SK-N-SH (cell line): ENCODE data around the gene IQSEC2. TPM values are rescaled to one million over a fixed set of nuclear protein-coding genes. Genes with fewer than 3 reads are reported as not detected.

Experiments
- CTCF ChIA-PET: fragments of 300-600, 350-600 bp; formaldehyde crosslinking; extraction: SDS; loops from one replicate; lab custom pipeline; 2021; lab: Yijun Ruan, JAX
- POLR2A ChIA-PET: fragments of 350-600 bp; sonication (Branson Sonifier 250); formaldehyde crosslinking; extraction: SDS; loops from one replicate; lab custom pipeline; 2020; ENCODE audit warnings: antibody characterized with exemption, inconsistent platforms; lab: Yijun Ruan, JAX
- DNase-seq: peaks from one replicate; pipeline ENCODE4 v3.0.0; 2012
- H2AFZ ChIP-seq: fragments of 200-600 bp; sonication (generic); 2 replicates; pipeline ENCODE4 v1.8.1; 2016; ENCODE audit warnings: antibody characterized with exemption, mild to moderate bottlenecking, low read depth
- H3F3A ChIP-seq: fragments of 200-600 bp; sonication (generic); replicated peaks from 2 replicates; pipeline ENCODE3; 2016; ENCODE audit warnings: antibody characterized with exemption, mild to moderate bottlenecking; ENCODE audit not compliant: insufficient read depth
- H3K27ac ChIP-seq, 2 experiments: fragments of 200-500 bp in 1 of 2; fragments of 200-600 bp in 1 of 2; sonication (Bioruptor generic) in 1 of 2; sonication (generic), shearing (Covaris generic) in 1 of 2; 2 replicates each; pipeline versions ENCODE4 v1.5.1 to v1.6.1; 2014 to 2016; ENCODE audit warnings: low read depth in 2 of 2, inconsistent platforms in 1 of 2, low read length in 1 of 2, mild to moderate bottlenecking in 1 of 2, mixed read lengths in 1 of 2
- H3K27me3 ChIP-seq: fragments of 200-600 bp; sonication (generic), shearing (Covaris generic); 2 replicates; pipeline ENCODE4 v1.6.1; 2016; ENCODE audit warnings: mixed run types; ENCODE audit not compliant: insufficient read depth
- H3K36me3 ChIP-seq, 2 experiments: fragments of 200-500 bp in 1 of 2; fragments of 200-600 bp in 1 of 2; sonication (Bioruptor generic) in 1 of 2; sonication (generic) in 1 of 2; replicated peaks in 1 of 2; 2 replicates each; pipeline versions ENCODE3 to v1.5.1; 2014 to 2016; ENCODE audit warnings: low read length in 1 of 2, mild to moderate bottlenecking in 1 of 2; ENCODE audit not compliant: insufficient read depth in 2 of 2, control insufficient read depth in 1 of 2
- H3K4me1 ChIP-seq, 2 experiments: fragments of 200-500 bp in 1 of 2; fragments of 200-600 bp in 1 of 2; sonication (Bioruptor generic) in 1 of 2; sonication (generic), shearing (Covaris generic) in 1 of 2; 2 replicates each; pipeline versions ENCODE4 v1.5.1 to v1.6.1; 2014 to 2016; ENCODE audit warnings: low read depth in 1 of 2, low read length in 1 of 2, mixed run types in 1 of 2; ENCODE audit not compliant: insufficient read depth in 2 of 2, control insufficient read depth in 1 of 2
- H3K4me2 ChIP-seq: fragments of 200-600 bp; sonication (generic), shearing (Covaris generic); 2 replicates; pipeline ENCODE4 v1.6.1; 2017; ENCODE audit warnings: mixed run types
- H3K4me3 ChIP-seq, 2 experiments: fragments of 200-500 bp in 1 of 2; fragments of 200-600 bp in 1 of 2; sonication (Bioruptor generic) in 1 of 2; sonication (generic), shearing (Covaris generic) in 1 of 2; 2 replicates each; pipeline versions ENCODE4 v1.5.1 to v1.8.1; 2014 to 2016; ENCODE audit warnings: low read depth in 2 of 2, inconsistent platforms in 1 of 2, low read length in 1 of 2, mild to moderate bottlenecking in 1 of 2, mixed read lengths in 1 of 2, moderate library complexity in 1 of 2
- H3K79me2 ChIP-seq: fragments of 200-600 bp; sonication (generic); 2 replicates; pipeline ENCODE4 v1.8.1; 2017; ENCODE audit warnings: mild to moderate bottlenecking; ENCODE audit not compliant: insufficient read depth
- H3K9ac ChIP-seq: fragments of 200-600 bp; sonication (generic); 2 replicates; pipeline ENCODE4 v1.6.1; 2017; ENCODE audit warnings: mixed run types
- H3K9me2 ChIP-seq: fragments of 200-600 bp; sonication (generic); 2 replicates; pipeline ENCODE4 v1.6.1; 2017; ENCODE audit warnings: mixed run types
- H3K9me3 ChIP-seq: fragments of 200-600 bp; sonication (generic); 2 replicates; pipeline ENCODE4 v1.6.1; 2017; ENCODE audit warnings: mixed run types, mild to moderate bottlenecking, moderate library complexity
- H4K20me1 ChIP-seq: fragments of 200-600 bp; sonication (generic); 2 replicates; pipeline ENCODE4 v1.6.1; 2017; ENCODE audit warnings: mild to moderate bottlenecking, mixed run types; ENCODE audit not compliant: insufficient read depth
- EP300 ChIP-seq, 2 experiments: IDR thresholded peaks; 2 replicates each; pipeline versions ENCODE4 v1.4.0 to v1.6.1; 2012; ENCODE audit warnings: borderline replicate concordance in 1 of 2, low read depth in 1 of 2, low read length in 1 of 2
- FOXM1 ChIP-seq: IDR thresholded peaks from 2 replicates; pipeline ENCODE4 v1.4.0; 2012; ENCODE audit warnings: low read depth, mild to moderate bottlenecking
- GATA2 ChIP-seq: sonication (generic); formaldehyde crosslinking; IDR thresholded peaks from 2 replicates; pipeline ENCODE4 v1.5.0; 2020; ENCODE audit warnings: mild to moderate bottlenecking, missing genetic modification reagents
- IRF3 ChIP-seq: fragments of 150-350 bp; IDR thresholded peaks from 2 replicates; pipeline ENCODE4 v1.6.1; 2016; ENCODE audit warnings: mild to moderate bottlenecking, low read depth, low read length
- MAX ChIP-seq: IDR thresholded peaks from 2 replicates; pipeline ENCODE4 v1.4.0; 2012; ENCODE audit warnings: low read depth
- MEF2A ChIP-seq: IDR thresholded peaks from 2 replicates; pipeline ENCODE4 v1.4.0; 2012; ENCODE audit warnings: low read depth, borderline replicate concordance
- POLR2AphosphoS5 ChIP-seq: IDR thresholded peaks from 2 replicates; pipeline ENCODE4 v1.6.1; 2012; ENCODE audit warnings: low read depth, low read length
- RAD21 ChIP-seq: IDR thresholded peaks from 2 replicates; pipeline ENCODE4 v1.6.1; 2012; ENCODE audit warnings: mild to moderate bottlenecking, low read length
- RCOR1 ChIP-seq: fragments of 150-350 bp; IDR thresholded peaks from 2 replicates; pipeline ENCODE4 v1.6.1; 2017; ENCODE audit warnings: antibody characterized with exemption, low read length
- REST ChIP-seq: IDR thresholded peaks from 2 replicates; pipeline ENCODE4 v1.6.1; 2012; ENCODE audit warnings: mild to moderate bottlenecking, low read depth, low read length, moderate library complexity
- RXRA ChIP-seq: IDR thresholded peaks from 2 replicates; pipeline ENCODE4 v1.4.0; 2012; ENCODE audit warnings: low read depth, mild to moderate bottlenecking, borderline replicate concordance
- SMC3 ChIP-seq: IDR thresholded peaks from 2 replicates; pipeline ENCODE4 v1.6.1; 2012; ENCODE audit warnings: low read depth, low read length, improper control_type of control experiment
- TAF1 ChIP-seq: IDR thresholded peaks from 2 replicates; pipeline ENCODE4 v1.6.1; 2012; ENCODE audit warnings: low read depth, mild to moderate bottlenecking, low read length, moderate library complexity, borderline replicate concordance
- TCF12 ChIP-seq: IDR thresholded peaks from 2 replicates; pipeline ENCODE4 v1.4.0; 2012
- USF1 ChIP-seq: IDR thresholded peaks from 2 replicates; pipeline ENCODE4 v1.4.0; 2012; ENCODE audit warnings: low read depth, borderline replicate concordance
- USF2 ChIP-seq: fragments of 150-350 bp; IDR thresholded peaks from 2 replicates; pipeline ENCODE4 v1.6.1; 2017; ENCODE audit warnings: antibody characterized with exemption, low read length, low read depth, borderline replicate concordance
- YY1 ChIP-seq: IDR thresholded peaks from 2 replicates; pipeline ENCODE4 v1.4.0; 2012; ENCODE audit warnings: low read depth, mild to moderate bottlenecking
- WGBS: methylation state at CpG from one replicate; pipeline ENCODE4 v1.1.6; 2017; ENCODE audit warnings: low lambda C conversion rate; 5-methylcytosine and 5-hydroxymethylcytosine counted together
- polyA plus RNA-seq, 3 experiments: library from polyadenylated mRNA; depleted of rRNA; stranded (reverse); fragments of >200 nt; gene quantifications; 2 replicates each; pipeline ENCODE4 v1.2.3, GENCODE V29; 2012

Gene IQSEC2
- polyA plus RNA-seq, 1 of the 3 experiments (the other 2 are of a cell fraction): 24.7 TPM

GRCh38 chrX:53286171-53286570, 4.8 kb upstream of the IQSEC2 start:
- Histone ChIP-seq H3F3A (peaks cover 20% of the 10 kb centered on the region), H3K4me3 (no peak overlapping the region), H3K27ac (peak overlapping the region in 1 of 2 experiments; percentile 41; a peak in 1 of 4 replicates), H2AFZ (no peak overlapping the region), H3K36me3 (no peaks in the 10 kb centered on the region), H3K4me1 (peaks cover 24 to 66% of the 10 kb centered on the region in 2 experiments), H3K9ac (no peak overlapping the region), H3K9me3 (no peaks in the 10 kb centered on the region), H3K9me2 (no peaks in the 10 kb centered on the region), H3K79me2 (no peaks in the 10 kb centered on the region), H3K27me3 (no peaks in the 10 kb centered on the region), H3K4me2 (no peak overlapping the region; the same call in 1 of the 2 replicates), H4K20me1 (no peaks in the 10 kb centered on the region)
- ChIA-PET CTCF (interaction anchor here (0.9 to 6.6 kb wide), 9 partner anchors 11 to 196 kb away, joined by 3 to 60 read pairs (median 9); no protein-coding TSS in a partner anchor), POLR2A (no interaction called here)
- WGBS: 88% methylated on average over 3 of the region's 3 CpGs
- TF ChIP-seq RXRA (no peak), USF2 (no peak), GATA2 (CRISPR knock-in tag) (no peak), MAX (no peak), TAF1 (no peak), RAD21 (no peak), IRF3 (no peak), EP300 (IDR thresholded peaks at IDR 0.05; ENCODE audit: borderline replicate concordance in 1 of 2, low read depth in 1 of 2, low read length in 1 of 2) (no peak), SMC3 (no peak), TCF12 (no peak), REST (no peak), FOXM1 (no peak), POLR2AphosphoS5 (no peak), USF1 (no peak), MEF2A (no peak), RCOR1 (no peak), YY1 (no peak)
- DNase-seq: no peak
